Measurements from ENCODE around the gene RIC1. TPM values are rescaled to one million over a fixed set of nuclear protein-coding genes. Genes with fewer than 3 reads are reported as not detected.

Gene RIC1
- total and polyA plus RNA-seq, 2 of the 4 experiments (the other 2 are of a cell fraction) = 28.8 to 76.9 TPM

GRCh38 chr9:5596173-5596572, 32.7 kb upstream of the RIC1 start:
- ChIA-PET POLR2A (ENCODE audit: unreplicated experiment) (no interaction called here), CTCF (interaction anchor here (1.1 to 2.4 kb wide), 3 partner anchors 12 to 410 kb away, joined by 3 to 7 read pairs (median 5); no protein-coding TSS in a partner anchor)
- no peaks in the 10 kb centered on the region for H3K27me3 ChIP-seq (ENCODE audit: control insufficient read depth, insufficient read depth, low read length)
- no peaks in the 10 kb centered on the region for H4K20me1 ChIP-seq (ENCODE audit: insufficient read depth, low read length)
- no peak overlapping the region for H4K8ac ChIP-seq (ENCODE audit: low read depth in 2 of 2, low read length in 2 of 2)
- H3K56ac ChIP-seq (ENCODE audit: extremely low read depth, insufficient read depth, low read length) = no peak overlapping the region
- H2BK120ac ChIP-seq (ENCODE audit: low read depth, low read length) = no peak overlapping the region
- no peak overlapping the region for H3K23ac ChIP-seq (ENCODE audit: low read depth, low read length)
- no TSS peak for BruUV-seq (replicated peaks)
- DNase-seq (no peak), ATAC-seq (ENCODE audit: low read depth) (no peak)
- no peak overlapping the region for H2AK9ac ChIP-seq (replicated peaks; ENCODE audit: low read depth, low read length, poor library complexity)
- H3K9ac ChIP-seq (ENCODE audit: low read depth, low read length) = no peak overlapping the region
- no peaks in the 10 kb centered on the region for H3K9me1 ChIP-seq (ENCODE audit: insufficient read depth, low read length)
- no peaks in the 10 kb centered on the region for H3K9me3 ChIP-seq (ENCODE audit: control insufficient read depth, insufficient read depth, low read length)
- intact Hi-C loops (cut with micrococcal nuclease) (no loop called here), dilution Hi-C loops (cut with HindIII; ENCODE audit: low sequenced_read_pairs, unreplicated experiment) (no loop called here), in situ Hi-C loops (cut with MboI; ENCODE audit: low sequenced_read_pairs) (loop anchor here (5.0 to 25.0 kb wide), 2 partner anchors 839 to 1209 kb away; no protein-coding TSS in a partner anchor)
- H3K18ac ChIP-seq (ENCODE audit: low read depth, low read length) = no peak overlapping the region
- no peak overlapping the region for H3K4me3 ChIP-seq (ENCODE audit: insufficient read depth, low read depth, low read length)
- no peak overlapping the region for H2BK5ac ChIP-seq (ENCODE audit: low read depth, low read length, poor library complexity, severe bottlenecking)
- no peak overlapping the region for H2AK5ac ChIP-seq (ENCODE audit: low read depth, low read length)
- H3K4me1 ChIP-seq (ENCODE audit: control insufficient read depth, insufficient read depth, low read length) = no peaks in the 10 kb centered on the region
- H4K5ac ChIP-seq (ENCODE audit: low read depth, low read length) = no peak overlapping the region
- no peak overlapping the region for H3K4me2 ChIP-seq (ENCODE audit: low read depth, low read length)
- 0 out of 4 replicates have a peak, but pooled peaks cover 0 to 3% of the 10 kb centered on the region in 2 experiments for H3K79me1 ChIP-seq (ENCODE audit: low read depth in 1 of 2, low read length in 2 of 2)
- TF ChIP-seq MXI1 (IDR thresholded peaks at IDR 0.05; ENCODE audit: borderline replicate concordance, low read depth, low read length) (no peak), FOS (IDR thresholded peaks at IDR 0.05; ENCODE audit: low read depth, low read length) (no peak), RCOR1 (IDR thresholded peaks at IDR 0.05; ENCODE audit: insufficient replicate concordance, low read length) (no peak), NFE2L2 (IDR thresholded peaks at IDR 0.05; ENCODE audit: low read depth, low read length) (no peak), SMC3 (IDR thresholded peaks at IDR 0.05; ENCODE audit: low read depth, low read length) (no peak), RFX5 (IDR thresholded peaks at IDR 0.05; ENCODE audit: low read depth, low read length) (no peak), POLR2A (IDR thresholded peaks at IDR 0.05; ENCODE audit: low read depth, low read length) (no peak), USF2 (IDR thresholded peaks at IDR 0.05; ENCODE audit: low read depth, low read length) (no peak), CEBPB (IDR thresholded peaks at IDR 0.05; ENCODE audit: low read depth, low read length) (no peak), RAD21 (IDR thresholded peaks at IDR 0.05; ENCODE audit: low read length) (no peak), CHD1 (IDR thresholded peaks at IDR 0.05; ENCODE audit: low read depth, low read length) (no peak), BHLHE40 (IDR thresholded peaks at IDR 0.05; ENCODE audit: low read depth, low read length) (no peak)
- no peak overlapping the region for H2AFZ ChIP-seq (replicated peaks; ENCODE audit: low read length, poor library complexity)
- WGBS, 2 experiments (ENCODE audit: extremely low coverage in 2 of 2, insufficient read length in 1 of 2) = 80% methylated on average over 2 of the region's 2 CpGs; no CpG with 5 or more reads in 1 of the 2 experiments
- no peaks in the 10 kb centered on the region; the same call in 1 of the 2 replicates for H3K36me3 ChIP-seq (ENCODE audit: control insufficient read depth, insufficient read depth, low read length)
- no peak overlapping the region for H2BK20ac ChIP-seq (ENCODE audit: low read depth, low read length)
- H4K91ac ChIP-seq (ENCODE audit: insufficient read depth, low read depth, low read length) = no peak overlapping the region
- H2BK15ac ChIP-seq (ENCODE audit: low read depth, low read length) = no peak overlapping the region
- no peak overlapping the region for H3K27ac ChIP-seq (ENCODE audit: insufficient read depth, low read length)
- no peak overlapping the region for H3K14ac ChIP-seq (replicated peaks; ENCODE audit: low read depth, low read length)
- H3K4ac ChIP-seq (ENCODE audit: low read depth, low read length) = no peak overlapping the region
